NT2/D1 (cell line): ENCODE measurements around the gene RNLS.

ENCODE experiments used
- SUZ12 ChIP-seq: IDR thresholded peaks from 2 replicates; pipeline ENCODE4 v1.6.1; 2011; ENCODE audit not compliant: insufficient read length, insufficient read depth; ENCODE audit errors: extremely low read depth
- ZNF274 ChIP-seq: IDR thresholded peaks from 2 replicates; pipeline ENCODE4 v1.6.1; 2011; ENCODE audit warnings: mild to moderate bottlenecking, low read depth, low read length

- no peak for TF ChIP-seq ZNF274
- TF ChIP-seq SUZ12, result no peak
Measured at GRCh38 chr10:88291289-88292184, 291.6 kb downstream of the RNLS start.
